ENCODE data around the gene SHQ1. TPM values are rescaled to one million over a fixed set of nuclear protein-coding genes. Genes with fewer than 3 reads are reported as not detected.

SHQ1 gene
- total RNA-seq, 1 experiment from 2014 or later: 22.3 TPM

DNA sequence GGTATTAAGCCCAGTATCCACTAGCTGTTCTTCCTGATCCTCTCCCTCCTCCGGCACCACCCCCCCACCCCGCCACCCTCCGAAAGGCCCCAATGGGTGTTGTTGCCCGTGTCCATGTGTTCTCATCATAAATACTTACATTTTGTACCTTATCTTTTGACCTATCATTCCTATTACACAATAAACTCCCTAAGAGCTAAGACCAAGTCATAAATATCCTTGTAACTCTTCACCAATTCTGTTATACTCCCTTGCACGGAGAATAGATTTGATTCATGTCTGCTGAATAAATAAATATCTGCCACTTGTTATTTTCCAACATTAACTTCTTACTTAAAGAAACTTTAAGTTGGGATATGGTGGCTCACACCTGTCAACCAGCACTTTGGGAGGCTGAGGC is 43.9 kb downstream of the SHQ1 start:
- no peaks in the 10 kb centered on the region for H3K27me3 Mint-ChIP-seq (ENCODE audit: unreplicated experiment)
- H3K9me3 Mint-ChIP-seq (ENCODE audit: low read depth, unreplicated experiment): no peaks in the 10 kb centered on the region
- TF ChIP-seq, protein P1, sequence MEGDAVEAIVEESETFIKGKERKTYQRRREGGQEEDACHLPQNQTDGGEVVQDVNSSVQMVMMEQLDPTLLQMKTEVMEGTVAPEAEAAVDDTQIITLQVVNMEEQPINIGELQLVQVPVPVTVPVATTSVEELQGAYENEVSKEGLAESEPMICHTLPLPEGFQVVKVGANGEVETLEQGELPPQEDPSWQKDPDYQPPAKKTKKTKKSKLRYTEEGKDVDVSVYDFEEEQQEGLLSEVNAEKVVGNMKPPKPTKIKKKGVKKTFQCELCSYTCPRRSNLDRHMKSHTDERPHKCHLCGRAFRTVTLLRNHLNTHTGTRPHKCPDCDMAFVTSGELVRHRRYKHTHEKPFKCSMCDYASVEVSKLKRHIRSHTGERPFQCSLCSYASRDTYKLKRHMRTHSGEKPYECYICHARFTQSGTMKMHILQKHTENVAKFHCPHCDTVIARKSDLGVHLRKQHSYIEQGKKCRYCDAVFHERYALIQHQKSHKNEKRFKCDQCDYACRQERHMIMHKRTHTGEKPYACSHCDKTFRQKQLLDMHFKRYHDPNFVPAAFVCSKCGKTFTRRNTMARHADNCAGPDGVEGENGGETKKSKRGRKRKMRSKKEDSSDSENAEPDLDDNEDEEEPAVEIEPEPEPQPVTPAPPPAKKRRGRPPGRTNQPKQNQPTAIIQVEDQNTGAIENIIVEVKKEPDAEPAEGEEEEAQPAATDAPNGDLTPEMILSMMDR (IDR thresholded peaks at IDR 0.05; ENCODE audit: unreplicated experiment): no peak
- H3K27ac Mint-ChIP-seq (ENCODE audit: unreplicated experiment): no peak overlapping the region
- no peaks in the 10 kb centered on the region for H3K36me3 Mint-ChIP-seq (ENCODE audit: insufficient read depth, unreplicated experiment)
- no peak for DNase-seq
- intact Hi-C loops (cut with micrococcal nuclease; ENCODE audit: unreplicated experiment): no loop called here
- no peak overlapping the region for H3K4me3 Mint-ChIP-seq (ENCODE audit: low read depth, unreplicated experiment)
- no peaks in the 10 kb centered on the region for H3K4me1 Mint-ChIP-seq (ENCODE audit: low read depth, unreplicated experiment)
- no TSS peak for BruUV-seq (replicated peaks)
- CTCF ChIA-PET: no interaction called here

DNA sequence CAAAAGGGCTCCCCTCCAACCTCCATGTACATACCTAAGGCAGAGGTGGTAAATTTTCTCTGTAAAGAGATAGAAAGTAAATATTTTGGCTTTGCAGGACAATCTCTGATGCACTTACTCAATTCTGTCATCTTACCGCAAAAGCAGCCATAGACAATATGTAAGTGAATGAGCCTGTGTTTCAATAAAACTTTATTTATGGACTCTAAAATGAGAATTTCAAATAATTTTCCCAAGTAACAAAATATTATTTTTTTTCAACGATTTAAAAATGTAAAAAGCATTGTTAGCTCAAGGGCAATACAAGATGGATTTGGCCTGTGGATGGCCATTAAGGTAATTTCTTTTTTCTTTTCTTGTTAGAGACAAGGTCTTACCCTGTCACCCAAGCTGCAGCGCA is 44.7 kb downstream of the SHQ1 start:
- Mint-ChIP-seq H3K27ac (ENCODE audit: unreplicated experiment) (no peak overlapping the region), H3K27me3 (ENCODE audit: unreplicated experiment) (no peaks in the 10 kb centered on the region), H3K36me3 (ENCODE audit: insufficient read depth, unreplicated experiment) (no peaks in the 10 kb centered on the region), H3K4me1 (ENCODE audit: low read depth, unreplicated experiment) (no peaks in the 10 kb centered on the region), H3K9me3 (ENCODE audit: low read depth, unreplicated experiment) (no peaks in the 10 kb centered on the region), H3K4me3 (ENCODE audit: low read depth, unreplicated experiment) (no peak overlapping the region)
- BruUV-seq (replicated peaks): no TSS peak
- CTCF ChIA-PET: interaction anchor here (0.7 kb wide), 1 partner anchor 1178 kb away, joined by 3 read pairs; no protein-coding TSS in a partner anchor
- no peak for DNase-seq
- intact Hi-C loops (cut with micrococcal nuclease; ENCODE audit: unreplicated experiment): no loop called here
- TF ChIP-seq, protein P1 (IDR thresholded peaks at IDR 0.05; ENCODE audit: unreplicated experiment): no peak

GRCh38 chr3:72802001-72802400 is 46.2 kb downstream of the SHQ1 start:
- no peak for DNase-seq
- TF ChIP-seq, protein P1 (IDR thresholded peaks at IDR 0.05; ENCODE audit: unreplicated experiment): no peak
- H3K27ac Mint-ChIP-seq (ENCODE audit: unreplicated experiment): no peak overlapping the region
- CTCF ChIA-PET: no interaction called here
- no peaks in the 10 kb centered on the region for H3K4me1 Mint-ChIP-seq (ENCODE audit: low read depth, unreplicated experiment)
- BruUV-seq (replicated peaks): no TSS peak
- intact Hi-C loops (cut with micrococcal nuclease; ENCODE audit: unreplicated experiment): no loop called here
- H3K27me3 Mint-ChIP-seq (ENCODE audit: unreplicated experiment): no peaks in the 10 kb centered on the region
- no peaks in the 10 kb centered on the region for H3K9me3 Mint-ChIP-seq (ENCODE audit: low read depth, unreplicated experiment)
- no peaks in the 10 kb centered on the region for H3K36me3 Mint-ChIP-seq (ENCODE audit: insufficient read depth, unreplicated experiment)
- H3K4me3 Mint-ChIP-seq (ENCODE audit: low read depth, unreplicated experiment): no peak overlapping the region

GRCh38 chr3:72800869-72801268 is 47.4 kb downstream of the SHQ1 start:
- BruUV-seq (replicated peaks): no TSS peak
- no peak for DNase-seq
- CTCF ChIA-PET: interaction anchor here (0.7 kb wide), 1 partner anchor 816 kb away, joined by 3 read pairs; no protein-coding TSS in a partner anchor
- Mint-ChIP-seq H3K27ac (ENCODE audit: unreplicated experiment) (no peak overlapping the region), H3K4me3 (ENCODE audit: low read depth, unreplicated experiment) (no peak overlapping the region), H3K36me3 (ENCODE audit: insufficient read depth, unreplicated experiment) (no peaks in the 10 kb centered on the region), H3K9me3 (ENCODE audit: low read depth, unreplicated experiment) (no peaks in the 10 kb centered on the region), H3K27me3 (ENCODE audit: unreplicated experiment) (no peaks in the 10 kb centered on the region), H3K4me1 (ENCODE audit: low read depth, unreplicated experiment) (no peaks in the 10 kb centered on the region)
- TF ChIP-seq, protein P1 (IDR thresholded peaks at IDR 0.05; ENCODE audit: unreplicated experiment): no peak
- intact Hi-C loops (cut with micrococcal nuclease; ENCODE audit: unreplicated experiment): no loop called here

Data from Calu3 (cell line).